GM23248 (cell line): ENCODE data around the gene PPFIA1.

Source experiments
- EZH2 ChIP-seq: fragments of 200-600 bp; sonication (generic); IDR thresholded peaks from 2 replicates; pipeline ENCODE4 v1.6.1; 2018; ENCODE audit warnings: antibody characterized with exemption, mild to moderate bottlenecking; ENCODE audit not compliant: insufficient read depth, poor library complexity, severe bottlenecking
- EZH2phosphoT487 ChIP-seq: fragments of 200-600 bp; sonication (generic); IDR thresholded peaks from 2 replicates; pipeline ENCODE4 v1.6.1; 2018; ENCODE audit warnings: antibody characterized with exemption, moderate library complexity, mild to moderate bottlenecking, low read depth; ENCODE audit not compliant: insufficient read depth

- TF ChIP-seq EZH2phosphoT487 (no peak), EZH2 (no peak)
Observed at GRCh38 chr11:70272009-70272408, 1.5 kb downstream of the PPFIA1 start.
